ENCODE results near the gene CRP.
"Not testable (repeated sequence)": the region's sequence is repeated elsewhere in the genome, so short reads cannot be mapped to it uniquely, and the experiment has no call there.

The CRP gene

GRCh38 chr1:159750621-159751020 lies 36.2 kb upstream of the CRP start:
- H3K4me3 ChIP-seq (ENCODE audit: low read depth, low read length), result no peak overlapping the region
- TF ChIP-seq CTCF (IDR thresholded peaks at IDR 0.05; ENCODE audit: borderline replicate concordance, insufficient read depth, low read depth, low read length), result no peak

- TF ChIP-seq CTCF (IDR thresholded peaks at IDR 0.05; ENCODE audit: borderline replicate concordance, insufficient read depth, low read depth, low read length), result no peak
- no peak overlapping the region for H3K4me3 ChIP-seq (ENCODE audit: low read depth, low read length)
Observed at GRCh38 chr1:159749630-159750029, 35.2 kb upstream of the CRP start.

- no peak overlapping the region for H3K4me3 ChIP-seq (ENCODE audit: low read depth, low read length)
- no peak for TF ChIP-seq CTCF (IDR thresholded peaks at IDR 0.05; ENCODE audit: borderline replicate concordance, insufficient read depth, low read depth, low read length)
Observed at GRCh38 chr1:159748370-159748769, 34.0 kb upstream of the CRP start.

- no peak overlapping the region for H3K4me3 ChIP-seq (ENCODE audit: low read depth, low read length)
- no peak for TF ChIP-seq CTCF (IDR thresholded peaks at IDR 0.05; ENCODE audit: borderline replicate concordance, insufficient read depth, low read depth, low read length)
Observed at GRCh38 chr1:159746666-159747065, 32.3 kb upstream of the CRP start.

GRCh38 chr1:159743651-159744410 lies 29.4 kb upstream of the CRP start:
- H3K4me3 ChIP-seq (ENCODE audit: low read depth, low read length), result no peak overlapping the region
- no peak for TF ChIP-seq CTCF (IDR thresholded peaks at IDR 0.05; ENCODE audit: borderline replicate concordance, insufficient read depth, low read depth, low read length)

- TF ChIP-seq CTCF (IDR thresholded peaks at IDR 0.05; ENCODE audit: borderline replicate concordance, insufficient read depth, low read depth, low read length), result no peak
- no peak overlapping the region for H3K4me3 ChIP-seq (ENCODE audit: low read depth, low read length)
Observed at GRCh38 chr1:159737238-159737916, 23.0 kb upstream of the CRP start.

- H3K4me3 ChIP-seq (ENCODE audit: low read depth, low read length), result not testable (repeated sequence)
Observed at GRCh38 chr1:159723188-159723587, 8.8 kb upstream of the CRP start.

Data from GM12875 (cell line).